ENCODE data around the gene DDN.

DNA sequence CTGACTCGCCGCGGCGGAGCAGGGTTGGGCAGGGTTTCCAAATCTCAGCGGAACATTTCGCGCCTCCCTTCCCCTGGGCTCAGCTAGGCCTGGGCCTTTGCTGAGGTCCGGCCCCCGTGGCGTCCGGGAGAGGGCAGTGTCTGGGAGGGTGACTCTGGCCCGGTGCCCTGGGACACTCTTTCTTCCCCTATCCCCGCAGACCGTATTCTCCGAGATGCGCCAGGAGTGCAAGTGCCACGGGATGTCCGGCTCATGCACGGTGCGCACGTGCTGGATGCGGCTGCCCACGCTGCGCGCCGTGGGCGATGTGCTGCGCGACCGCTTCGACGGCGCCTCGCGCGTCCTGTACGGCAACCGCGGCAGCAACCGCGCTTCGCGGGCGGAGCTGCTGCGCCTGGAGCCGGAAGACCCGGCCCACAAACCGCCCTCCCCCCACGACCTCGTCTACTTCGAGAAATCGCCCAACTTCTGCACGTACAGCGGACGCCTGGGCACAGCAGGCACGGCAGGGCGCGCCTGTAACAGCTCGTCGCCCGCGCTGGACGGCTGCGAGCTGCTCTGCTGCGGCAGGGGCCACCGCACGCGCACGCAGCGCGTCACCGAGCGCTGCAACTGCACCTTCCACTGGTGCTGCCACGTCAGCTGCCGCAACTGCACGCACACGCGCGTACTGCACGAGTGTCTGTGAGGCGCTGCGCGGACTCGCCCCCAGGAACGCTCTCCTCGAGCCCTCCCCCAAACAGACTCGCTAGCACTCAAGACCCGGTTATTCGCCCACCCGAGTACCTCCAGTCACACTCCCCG lies 18.0 kb downstream of the DDN start:
- TF ChIP-seq, protein P1, sequence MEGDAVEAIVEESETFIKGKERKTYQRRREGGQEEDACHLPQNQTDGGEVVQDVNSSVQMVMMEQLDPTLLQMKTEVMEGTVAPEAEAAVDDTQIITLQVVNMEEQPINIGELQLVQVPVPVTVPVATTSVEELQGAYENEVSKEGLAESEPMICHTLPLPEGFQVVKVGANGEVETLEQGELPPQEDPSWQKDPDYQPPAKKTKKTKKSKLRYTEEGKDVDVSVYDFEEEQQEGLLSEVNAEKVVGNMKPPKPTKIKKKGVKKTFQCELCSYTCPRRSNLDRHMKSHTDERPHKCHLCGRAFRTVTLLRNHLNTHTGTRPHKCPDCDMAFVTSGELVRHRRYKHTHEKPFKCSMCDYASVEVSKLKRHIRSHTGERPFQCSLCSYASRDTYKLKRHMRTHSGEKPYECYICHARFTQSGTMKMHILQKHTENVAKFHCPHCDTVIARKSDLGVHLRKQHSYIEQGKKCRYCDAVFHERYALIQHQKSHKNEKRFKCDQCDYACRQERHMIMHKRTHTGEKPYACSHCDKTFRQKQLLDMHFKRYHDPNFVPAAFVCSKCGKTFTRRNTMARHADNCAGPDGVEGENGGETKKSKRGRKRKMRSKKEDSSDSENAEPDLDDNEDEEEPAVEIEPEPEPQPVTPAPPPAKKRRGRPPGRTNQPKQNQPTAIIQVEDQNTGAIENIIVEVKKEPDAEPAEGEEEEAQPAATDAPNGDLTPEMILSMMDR (IDR thresholded peaks at IDR 0.05): peak in 2 of 7 experiments; percentile 6 to 24
- TF ChIP-seq POLR2A (IDR thresholded peaks at IDR 0.05): no peak

Measured in body of pancreas (tissue), 4 donors.